GM19240 (cell line): Measurements from ENCODE around the gene DUSP9.

ENCODE experiments used
- DNase-seq: peaks from one replicate; pipeline ENCODE4 v3.0.0; 2011; ENCODE audit warnings: low spot score; ENCODE audit not compliant: insufficient read length

The DUSP9 gene

DNA sequence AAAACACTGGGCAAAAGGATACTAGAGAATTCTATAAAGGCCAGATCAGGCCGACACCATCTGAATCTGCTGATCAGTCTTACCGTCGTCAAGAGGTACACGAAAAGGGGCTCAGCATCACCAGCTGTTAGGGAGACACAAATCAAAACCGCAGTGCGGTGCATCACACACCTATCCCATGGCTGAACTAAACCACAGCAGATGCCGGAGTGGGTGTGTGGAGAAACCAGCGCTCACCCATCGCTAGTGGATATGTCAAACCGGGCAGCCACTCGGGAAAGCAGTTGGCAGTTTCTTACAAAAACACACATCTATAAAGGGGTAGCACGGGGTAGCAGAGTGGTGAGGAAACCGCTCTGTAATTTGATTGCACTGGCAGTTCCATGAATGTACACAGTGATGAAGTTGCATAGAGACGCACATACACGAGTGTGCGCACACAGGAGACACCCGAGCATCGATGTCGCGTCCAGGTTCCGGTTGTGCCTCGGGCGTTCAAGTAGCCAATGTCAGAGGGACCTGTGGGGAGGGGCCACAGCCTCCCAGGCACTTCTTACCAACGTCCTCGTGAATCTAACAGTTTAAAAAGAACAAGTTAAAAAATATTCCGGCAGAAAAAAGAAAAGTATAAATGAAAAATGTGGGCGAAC is 24.9 kb upstream of the DUSP9 start:
- DNase-seq, result no peak

DNA sequence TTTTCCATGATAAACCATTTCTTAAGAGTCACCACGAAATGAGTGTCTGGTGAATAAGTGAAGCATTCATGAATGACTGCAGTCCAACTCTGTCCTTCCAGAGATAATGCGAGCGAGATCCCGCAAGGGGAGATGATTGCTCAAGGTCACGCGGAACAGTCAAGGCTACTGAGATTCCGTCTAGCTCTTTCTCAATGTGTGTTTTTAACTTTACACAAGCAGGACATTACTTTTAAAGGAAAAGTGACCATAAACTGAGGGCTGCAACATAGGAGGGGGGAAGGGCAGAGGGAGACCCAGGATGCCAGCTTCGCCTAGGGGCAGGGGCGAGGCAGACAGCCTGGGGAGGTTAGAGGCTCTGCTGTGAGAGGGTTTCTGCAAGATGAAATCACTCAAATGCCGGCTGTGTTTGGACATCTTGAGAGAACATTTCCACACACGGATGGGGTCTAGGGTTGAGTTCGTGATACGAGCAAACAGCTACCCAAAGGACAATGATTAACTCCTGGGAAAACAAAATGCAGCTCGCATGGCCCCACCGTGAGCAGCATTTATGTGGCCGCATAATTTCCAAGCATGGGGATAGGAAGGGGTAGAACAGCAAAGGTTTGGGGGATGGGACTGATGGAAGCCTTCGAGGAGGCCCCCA is 24.2 kb upstream of the DUSP9 start:
- no peak for DNase-seq

DNA sequence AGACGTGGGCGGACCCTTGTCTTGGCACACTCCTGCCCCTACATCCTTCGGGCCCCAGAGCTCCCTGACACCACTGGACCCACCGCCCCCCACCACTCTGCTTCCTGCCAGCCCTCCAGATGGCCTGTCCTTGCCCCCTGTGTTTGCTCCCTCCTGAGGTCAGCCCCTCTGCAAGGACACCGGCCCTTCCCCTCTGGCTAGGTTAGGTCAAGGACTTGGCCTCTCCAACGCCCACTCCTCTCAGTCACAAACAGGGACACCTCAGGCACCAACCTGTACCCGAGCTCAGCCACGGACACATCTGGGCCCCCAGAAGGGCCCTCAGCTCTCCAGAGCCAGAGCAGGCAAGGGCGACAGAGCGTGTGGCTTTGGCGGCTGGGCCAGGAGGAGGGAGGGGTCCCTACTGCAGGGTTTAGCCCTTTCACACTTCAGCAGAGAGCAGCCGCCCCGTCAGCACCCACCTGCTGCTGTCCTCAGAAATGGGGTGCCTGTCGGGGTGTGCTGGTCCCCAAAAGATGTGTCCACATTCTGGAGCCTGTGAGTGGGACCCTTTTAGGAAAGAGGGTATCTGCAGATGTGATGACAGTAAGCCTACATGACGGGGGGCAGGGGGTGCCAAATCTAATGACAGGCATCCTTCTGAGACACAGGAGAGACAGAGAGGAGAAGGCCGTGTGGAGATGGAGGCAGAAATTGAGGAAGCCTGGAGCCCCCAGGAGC is 23.5 kb upstream of the DUSP9 start:
- DNase-seq, result no peak

DNA sequence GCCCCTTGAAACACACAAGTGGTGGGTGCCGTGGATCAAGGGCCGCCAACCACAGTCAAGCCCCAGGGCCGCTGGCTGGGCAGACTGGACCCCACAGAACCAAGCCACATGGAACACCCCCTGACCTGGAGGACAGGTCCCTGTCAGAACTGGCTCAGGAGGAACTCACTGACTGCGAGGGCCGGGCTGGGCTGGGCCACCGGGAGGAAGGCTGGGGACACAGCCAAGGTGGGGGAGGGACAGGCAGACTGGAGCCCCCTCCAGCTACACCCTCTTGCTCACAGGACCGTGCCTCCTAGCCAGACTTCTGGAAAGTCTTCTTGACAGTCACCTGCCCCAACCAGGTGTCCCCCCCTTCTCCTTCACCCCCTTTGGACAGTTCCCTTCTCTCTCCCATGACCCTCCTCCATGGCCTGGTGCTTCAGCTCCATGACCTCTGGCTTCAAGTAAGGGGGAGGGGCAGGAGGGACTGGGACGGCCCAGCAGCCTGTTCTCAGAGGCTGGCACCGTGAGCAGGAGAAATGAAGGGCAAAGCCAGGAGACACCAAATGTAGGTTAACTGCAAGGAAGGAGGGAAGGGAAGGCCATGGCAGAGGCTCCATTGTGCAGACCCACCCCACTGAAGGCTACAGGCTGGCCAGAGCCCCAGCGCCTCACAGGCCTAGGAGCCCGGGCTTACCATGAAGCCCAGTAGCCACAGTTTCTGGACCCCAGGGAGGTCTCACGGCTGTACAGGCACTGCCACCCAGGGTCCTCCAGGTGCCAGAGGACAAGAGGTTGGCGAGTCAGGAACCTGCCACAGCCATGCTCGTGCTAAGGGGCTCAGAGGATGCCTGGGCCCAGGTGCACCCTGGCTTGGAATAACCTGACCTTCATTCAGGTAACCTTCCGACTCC is 22.6 kb upstream of the DUSP9 start:
- DNase-seq, result no peak

DNA sequence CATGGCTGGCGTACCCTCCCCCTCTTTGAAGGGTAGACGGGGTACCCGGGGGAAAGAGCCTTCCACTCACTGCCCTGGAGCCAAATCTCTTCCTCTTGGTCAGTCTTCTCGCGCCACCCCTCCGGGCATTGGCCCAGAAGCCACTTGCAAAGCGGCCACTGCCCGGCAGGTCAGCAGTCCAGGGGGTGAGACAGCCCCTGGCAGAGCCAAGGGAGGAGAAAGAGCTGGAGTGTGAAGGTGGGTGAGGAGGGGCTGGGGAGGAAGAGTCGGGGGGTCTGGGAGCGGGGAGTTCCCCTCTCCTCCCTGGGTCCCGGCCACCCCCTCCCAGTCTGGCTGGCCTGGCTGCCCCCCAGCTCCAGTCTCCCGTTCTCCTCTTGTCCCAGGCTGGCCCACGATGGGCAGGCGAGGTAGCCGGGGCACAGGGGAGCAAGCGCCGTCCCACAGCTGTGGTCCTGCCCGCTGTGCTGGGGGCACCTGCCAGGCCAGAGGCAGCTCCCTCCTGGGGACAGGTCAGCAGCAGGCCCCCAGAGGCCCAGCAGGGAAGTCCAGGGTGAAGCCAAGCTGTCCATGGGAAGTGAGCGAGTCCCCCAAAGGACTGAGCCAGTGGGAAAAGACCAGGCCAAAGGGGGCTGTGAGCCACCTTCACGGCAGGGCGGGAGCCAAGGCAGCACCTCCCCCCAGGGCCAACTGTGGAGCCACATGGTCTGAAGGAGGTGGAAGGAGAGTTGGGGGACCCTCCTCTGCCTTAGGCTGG is 21.6 kb upstream of the DUSP9 start:
- DNase-seq, result no peak

DNA sequence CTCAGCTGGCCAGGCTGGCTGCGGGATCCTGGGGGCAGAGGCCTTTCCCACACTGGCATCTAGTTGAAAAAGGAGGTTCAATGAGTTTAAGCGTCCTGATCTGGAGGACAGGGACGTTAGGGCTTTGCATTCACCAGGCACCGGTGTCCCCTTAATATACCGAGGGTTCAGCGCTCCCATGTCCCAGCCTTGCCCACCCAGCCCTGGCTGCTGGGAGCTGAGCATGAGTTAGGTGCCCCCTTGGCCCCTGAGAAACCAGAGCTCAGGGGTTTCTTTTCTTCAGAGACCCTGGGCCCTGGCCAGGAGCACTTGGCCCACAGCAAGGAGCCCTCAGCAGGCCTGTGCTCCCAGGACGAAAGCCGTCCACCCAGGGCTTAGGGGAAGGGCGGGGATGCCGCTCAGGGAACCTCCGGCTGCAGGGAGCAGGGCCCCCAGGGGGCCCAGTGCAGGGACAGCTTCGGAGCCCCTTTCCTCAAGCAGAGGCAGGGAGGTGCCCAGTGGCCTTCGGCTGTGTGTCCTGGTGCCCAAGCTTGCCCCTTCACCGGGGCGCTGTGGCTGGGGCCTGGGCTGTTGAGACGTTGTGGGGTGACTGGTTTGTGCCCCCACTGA is 20.9 kb upstream of the DUSP9 start:
- no peak for DNase-seq

DNA sequence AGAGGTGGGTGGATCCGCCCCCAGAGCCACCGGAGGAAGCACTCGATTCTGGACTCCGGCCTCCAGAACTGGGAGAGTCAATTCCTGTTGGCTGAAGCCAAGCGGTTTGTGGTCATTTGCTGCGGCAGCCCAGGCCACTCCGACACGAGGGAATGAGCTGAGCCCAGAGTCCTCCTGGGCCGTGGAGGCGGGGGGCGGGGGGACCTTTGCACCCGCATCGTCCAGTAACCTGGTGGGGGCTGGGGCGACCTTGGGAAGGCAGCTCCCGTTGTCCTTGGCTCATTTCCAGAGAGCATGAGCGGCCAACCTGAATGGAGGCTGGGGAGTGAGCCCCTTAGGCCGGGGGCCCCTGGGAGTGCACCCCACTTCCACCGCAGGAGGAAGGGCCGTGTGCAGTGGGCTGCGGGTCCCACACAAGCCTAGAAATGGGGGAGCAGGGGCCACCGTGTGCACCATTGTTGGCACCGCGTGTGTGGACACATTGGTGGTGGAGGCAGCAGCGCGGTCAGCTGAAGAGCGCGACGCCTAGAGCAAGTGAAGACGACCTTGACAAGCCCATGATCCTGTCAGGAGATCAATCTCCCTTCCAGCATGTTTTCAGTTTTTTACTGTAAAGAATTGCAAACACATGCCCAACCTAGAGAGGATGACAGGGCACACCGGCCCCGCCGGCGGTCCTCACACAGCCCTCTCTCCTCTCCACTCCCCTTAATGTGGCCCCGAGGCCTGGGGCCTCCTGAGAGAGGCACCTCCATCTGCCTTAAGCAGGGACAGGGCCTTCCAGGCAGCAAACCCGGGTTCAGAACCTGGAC is 19.9 kb upstream of the DUSP9 start:
- DNase-seq, result no peak

DNA sequence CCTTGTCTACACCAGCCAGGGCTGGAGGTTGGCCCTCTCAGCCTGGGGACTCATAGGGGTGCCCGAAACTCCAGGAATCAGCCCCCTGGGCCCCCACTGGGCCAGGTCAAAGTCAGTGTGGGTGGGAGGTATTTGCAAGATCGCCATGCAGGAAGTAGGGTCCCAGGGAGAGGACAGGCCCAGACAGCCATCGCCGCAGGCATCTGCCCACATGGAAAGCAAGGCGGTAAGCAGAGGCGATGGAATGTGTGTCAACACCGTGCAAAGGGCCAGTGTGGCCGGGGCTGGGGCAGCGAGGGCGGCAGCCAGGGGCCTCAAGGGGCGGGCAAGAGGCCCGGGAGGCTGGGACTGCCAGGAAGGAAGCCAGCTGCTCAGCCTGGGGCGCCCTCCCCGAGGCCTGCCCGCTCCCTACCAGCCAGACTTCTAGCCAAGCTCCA is 19.3 kb upstream of the DUSP9 start:
- no peak for DNase-seq

DNA sequence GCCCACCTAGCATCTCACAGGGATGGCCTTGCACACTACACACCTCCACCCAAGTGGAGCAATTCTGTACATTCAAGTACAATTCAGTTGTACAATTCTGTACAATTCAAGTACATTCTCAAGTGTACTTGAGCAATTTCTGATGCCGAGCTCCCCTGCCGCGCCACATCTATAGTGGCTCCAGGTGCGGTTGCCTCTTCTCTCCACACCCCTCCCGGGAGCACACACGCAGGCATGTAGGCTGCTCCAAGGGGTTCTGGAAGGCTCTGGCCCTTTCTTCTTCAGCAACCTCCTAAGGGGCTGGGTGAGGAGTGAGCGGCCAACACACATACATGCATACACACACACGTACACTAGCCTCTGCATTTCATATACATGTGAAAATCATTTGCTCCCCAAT is 18.9 kb upstream of the DUSP9 start:
- DNase-seq, result no peak

DNA sequence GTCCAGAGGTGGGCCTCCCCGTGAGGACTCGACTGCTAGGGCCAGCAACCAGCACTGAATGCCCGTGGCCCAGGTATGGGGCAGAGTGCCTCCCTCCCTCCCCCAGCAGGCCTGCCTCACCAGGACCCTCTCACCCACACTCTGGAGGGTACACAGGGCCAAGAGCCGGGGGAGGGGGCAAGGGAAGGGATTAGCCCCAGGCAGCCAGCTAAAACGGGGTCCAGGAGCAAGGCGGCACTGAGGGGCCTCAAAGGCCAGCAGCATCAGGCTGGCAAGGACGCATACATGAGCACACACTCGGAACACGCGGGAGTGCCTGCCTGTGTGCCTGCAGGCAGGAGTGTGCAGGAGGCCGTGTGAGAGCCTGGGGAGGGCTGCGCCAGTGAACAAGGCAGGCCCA is 18.3 kb upstream of the DUSP9 start:
- DNase-seq, result no peak

DNA sequence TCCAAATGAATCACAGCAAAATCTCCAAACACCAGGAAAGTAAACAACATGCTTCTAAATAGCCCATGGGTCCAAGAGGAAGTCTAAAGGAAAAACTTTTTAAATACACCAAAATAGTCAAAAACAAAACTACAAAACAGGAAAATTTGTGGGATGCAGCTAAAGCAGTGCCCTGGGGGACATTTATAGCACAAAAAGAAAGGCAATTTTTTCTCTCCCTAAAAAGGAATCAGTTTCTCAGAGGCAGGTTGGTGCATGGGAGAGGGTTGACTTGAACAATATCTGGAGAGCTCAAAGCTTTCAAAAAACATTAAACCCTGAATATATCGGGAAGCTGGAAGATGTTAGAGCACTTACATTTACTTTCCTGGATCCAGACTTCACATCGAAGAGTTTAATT is 15.7 kb upstream of the DUSP9 start:
- DNase-seq, result no peak

DNA sequence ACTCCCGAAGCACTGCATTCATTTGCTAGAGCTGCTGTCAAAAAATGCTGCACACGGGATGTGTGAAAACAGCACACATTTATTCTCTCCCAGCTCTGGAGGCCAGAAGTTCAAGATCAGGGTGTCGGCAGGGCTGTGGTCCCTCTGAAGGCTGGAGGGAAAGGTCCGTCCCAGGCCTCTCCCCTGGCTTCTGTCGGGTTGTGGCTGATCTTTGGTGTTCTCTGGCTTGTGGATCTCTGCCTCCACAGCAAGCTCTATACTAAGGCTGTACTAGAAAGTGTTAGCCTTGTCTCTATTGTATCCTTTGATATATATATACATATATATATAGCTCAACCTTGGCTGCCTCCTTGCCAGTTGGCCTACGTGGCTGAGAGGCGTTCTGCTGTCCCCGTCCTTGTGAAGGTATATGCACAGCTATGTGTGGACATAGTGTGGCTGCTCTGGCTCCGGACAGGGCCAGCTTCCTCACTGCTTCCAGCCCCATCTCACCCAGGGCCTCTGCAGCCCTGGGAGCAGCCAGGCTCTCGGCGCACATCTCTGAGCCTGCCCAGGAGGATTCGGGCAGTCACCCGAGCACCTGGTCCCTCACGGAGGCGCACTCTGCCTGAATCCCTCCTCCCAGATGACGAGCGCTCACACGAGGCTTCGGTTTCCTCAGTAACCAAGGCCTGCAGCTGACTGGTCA is 15.0 kb upstream of the DUSP9 start:
- DNase-seq, result no peak

DNA sequence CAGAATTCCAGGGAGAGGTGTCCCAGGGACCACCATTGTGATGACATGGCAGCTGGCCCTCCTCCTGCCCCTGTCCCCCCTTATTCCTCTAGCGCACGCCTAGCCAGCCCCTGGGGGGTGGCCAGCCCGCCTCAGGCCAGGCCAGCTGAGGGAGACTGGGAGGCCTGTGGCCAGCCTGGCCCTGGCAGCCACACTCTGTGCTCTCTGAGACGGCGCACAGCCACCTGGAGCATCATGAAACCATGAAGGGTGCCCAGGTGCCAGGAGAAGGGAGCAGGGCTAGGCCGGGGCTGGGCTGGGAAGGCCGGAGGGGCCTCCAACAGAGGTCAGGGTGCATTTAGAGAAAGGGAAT is 14.4 kb upstream of the DUSP9 start:
- DNase-seq, result no peak

DNA sequence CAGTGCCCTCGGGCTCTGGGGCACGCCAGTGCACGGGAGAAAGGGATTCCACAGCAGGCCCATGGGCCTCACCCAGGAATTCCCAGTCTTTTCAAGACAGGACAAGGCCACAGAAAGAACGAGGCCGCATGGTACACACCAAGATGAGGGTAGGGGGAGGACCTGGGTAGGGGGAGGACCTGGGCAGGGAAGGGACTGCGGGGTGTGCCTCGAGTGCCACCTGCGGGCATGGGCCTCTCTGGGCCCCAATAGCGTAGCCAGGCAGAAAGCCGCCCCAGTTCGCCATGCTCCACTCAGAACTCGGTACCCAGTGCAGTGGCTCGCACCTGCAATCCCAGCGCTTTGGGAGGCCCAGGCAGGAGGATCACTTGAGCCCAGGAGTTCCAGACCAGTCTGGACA is 14.0 kb upstream of the DUSP9 start:
- no peak for DNase-seq

DNA sequence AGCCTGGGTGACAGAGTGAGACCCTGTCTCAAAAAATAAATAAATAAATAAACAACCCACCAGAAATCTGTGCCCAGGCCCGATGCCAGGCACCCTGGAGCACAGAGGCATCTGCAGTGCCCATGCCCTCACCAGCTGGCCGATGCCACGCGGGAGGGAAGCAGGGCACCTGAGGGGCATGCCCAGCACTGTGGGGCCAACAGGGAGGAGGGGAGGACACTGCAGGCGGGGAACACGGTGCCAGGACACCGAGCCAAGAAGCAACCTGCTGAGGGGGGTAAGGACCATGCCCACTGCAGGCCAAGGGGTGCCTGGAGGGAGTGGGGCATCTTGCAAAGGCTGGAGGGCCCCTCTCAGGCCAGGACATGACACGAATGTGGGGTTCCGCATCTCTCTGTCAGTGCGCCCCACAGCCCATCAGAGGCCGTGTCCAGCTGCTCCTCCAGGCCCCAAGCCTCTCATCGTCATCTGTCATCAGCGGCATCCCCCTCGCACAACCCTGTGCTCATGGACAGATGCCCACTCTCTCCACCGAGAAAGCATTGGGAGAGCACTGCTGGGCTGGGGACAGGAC is 13.3 kb upstream of the DUSP9 start:
- DNase-seq, result no peak

DNA sequence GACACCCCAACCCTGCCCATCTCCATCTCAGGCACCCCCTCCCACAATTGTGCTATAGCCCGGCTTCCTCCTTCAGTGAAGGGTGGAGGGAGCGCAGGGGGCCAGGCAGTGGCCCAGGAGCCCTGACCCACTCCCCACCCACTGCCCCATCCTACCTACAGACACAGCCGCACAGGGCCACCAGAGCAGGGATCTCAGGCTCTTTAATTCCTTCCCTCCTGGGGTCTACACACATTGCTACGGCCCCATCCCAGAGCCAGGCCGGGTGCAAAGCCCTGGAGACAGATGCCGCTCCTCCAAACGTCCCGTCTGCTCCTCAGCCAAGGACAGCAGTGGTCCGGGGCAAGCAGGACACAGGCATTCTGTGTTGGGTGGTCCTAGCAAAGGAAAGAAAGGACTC is 12.8 kb upstream of the DUSP9 start:
- no peak for DNase-seq

DNA sequence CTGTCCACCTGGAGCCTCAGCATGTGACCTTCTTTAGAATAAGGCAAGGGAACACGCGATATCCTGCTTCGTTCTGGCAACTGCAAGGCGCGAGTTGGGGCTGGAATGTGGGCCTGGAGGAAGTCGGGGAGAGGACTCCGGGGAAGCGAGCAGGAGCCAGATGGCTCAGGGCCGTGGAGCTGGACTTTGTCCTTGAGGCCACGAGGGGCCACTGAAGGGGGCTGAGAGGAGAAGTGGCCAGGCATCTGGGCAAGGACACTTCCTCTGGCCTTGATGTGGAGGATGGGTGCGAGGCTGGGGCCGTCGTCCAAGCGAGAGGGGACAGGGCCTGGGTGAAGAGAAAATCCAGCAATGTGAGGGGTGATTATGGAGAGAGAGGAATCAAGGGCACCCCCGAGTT is 12.2 kb upstream of the DUSP9 start:
- DNase-seq, result no peak

DNA sequence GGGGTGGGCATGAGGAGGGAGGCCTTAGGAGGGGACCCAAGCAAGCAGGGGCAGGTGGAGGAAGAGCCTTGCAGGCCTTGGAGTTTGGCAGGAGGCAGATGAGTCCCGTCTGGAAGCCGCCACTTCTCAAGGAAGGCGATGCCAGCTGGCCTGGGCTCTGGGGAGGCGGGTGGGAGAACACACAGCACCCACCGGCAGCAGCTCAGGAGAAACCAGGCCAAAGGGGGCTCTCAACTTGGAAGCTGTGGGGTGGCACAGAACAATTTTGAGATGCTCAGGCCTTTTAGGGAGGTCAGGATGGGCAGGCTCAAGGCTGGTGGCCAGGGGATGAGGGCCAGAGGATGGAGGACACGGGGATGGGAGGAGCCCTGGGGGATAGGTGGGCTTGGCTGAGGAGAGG is 11.6 kb upstream of the DUSP9 start:
- no peak for DNase-seq
